ENCODE data around the gene ZNF653. TPM values are rescaled to one million over a fixed set of nuclear protein-coding genes. Genes with fewer than 3 reads are reported as not detected.
A peak's percentile ranks its signal among the peaks of the same experiment; 100 is the strongest.

Gene ZNF653, protein sequence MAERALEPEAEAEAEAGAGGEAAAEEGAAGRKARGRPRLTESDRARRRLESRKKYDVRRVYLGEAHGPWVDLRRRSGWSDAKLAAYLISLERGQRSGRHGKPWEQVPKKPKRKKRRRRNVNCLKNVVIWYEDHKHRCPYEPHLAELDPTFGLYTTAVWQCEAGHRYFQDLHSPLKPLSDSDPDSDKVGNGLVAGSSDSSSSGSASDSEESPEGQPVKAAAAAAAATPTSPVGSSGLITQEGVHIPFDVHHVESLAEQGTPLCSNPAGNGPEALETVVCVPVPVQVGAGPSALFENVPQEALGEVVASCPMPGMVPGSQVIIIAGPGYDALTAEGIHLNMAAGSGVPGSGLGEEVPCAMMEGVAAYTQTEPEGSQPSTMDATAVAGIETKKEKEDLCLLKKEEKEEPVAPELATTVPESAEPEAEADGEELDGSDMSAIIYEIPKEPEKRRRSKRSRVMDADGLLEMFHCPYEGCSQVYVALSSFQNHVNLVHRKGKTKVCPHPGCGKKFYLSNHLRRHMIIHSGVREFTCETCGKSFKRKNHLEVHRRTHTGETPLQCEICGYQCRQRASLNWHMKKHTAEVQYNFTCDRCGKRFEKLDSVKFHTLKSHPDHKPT
- total RNA-seq = 5.9 and 23.4 TPM in 2 replicates

DNA sequence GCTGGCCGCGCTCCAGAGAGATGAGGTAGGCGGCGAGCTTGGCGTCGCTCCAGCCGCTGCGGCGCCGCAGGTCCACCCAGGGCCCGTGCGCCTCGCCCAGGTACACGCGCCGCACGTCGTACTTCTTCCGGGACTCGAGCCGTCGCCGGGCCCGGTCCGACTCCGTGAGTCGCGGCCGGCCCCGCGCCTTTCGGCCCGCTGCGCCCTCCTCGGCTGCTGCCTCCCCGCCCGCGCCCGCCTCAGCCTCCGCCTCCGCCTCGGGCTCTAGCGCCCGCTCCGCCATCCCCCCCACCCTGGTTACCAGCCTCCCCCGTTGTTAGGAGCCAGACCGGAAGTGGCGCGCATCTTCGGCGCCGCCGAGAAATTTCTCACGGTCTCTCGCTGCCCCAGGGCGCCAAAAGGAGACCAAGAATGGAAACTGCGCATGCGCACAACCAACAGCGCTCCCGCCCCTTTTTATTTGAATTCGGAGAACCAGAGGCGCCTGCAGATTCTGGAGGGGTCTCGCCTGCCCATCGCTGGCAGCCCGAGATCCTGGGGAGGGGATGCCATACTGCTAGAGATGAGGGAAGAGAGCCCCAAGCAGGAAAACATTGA, at the start of gene ZNF653:
Gene ZNF653 (minus strand): TSS at position 336 of the 597 bp plus-strand sequence. CDS start 53 bp downstream, at position 283.
- TF ChIP-seq, protein P1, sequence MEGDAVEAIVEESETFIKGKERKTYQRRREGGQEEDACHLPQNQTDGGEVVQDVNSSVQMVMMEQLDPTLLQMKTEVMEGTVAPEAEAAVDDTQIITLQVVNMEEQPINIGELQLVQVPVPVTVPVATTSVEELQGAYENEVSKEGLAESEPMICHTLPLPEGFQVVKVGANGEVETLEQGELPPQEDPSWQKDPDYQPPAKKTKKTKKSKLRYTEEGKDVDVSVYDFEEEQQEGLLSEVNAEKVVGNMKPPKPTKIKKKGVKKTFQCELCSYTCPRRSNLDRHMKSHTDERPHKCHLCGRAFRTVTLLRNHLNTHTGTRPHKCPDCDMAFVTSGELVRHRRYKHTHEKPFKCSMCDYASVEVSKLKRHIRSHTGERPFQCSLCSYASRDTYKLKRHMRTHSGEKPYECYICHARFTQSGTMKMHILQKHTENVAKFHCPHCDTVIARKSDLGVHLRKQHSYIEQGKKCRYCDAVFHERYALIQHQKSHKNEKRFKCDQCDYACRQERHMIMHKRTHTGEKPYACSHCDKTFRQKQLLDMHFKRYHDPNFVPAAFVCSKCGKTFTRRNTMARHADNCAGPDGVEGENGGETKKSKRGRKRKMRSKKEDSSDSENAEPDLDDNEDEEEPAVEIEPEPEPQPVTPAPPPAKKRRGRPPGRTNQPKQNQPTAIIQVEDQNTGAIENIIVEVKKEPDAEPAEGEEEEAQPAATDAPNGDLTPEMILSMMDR (conservative IDR thresholded peaks at IDR 0.05; ENCODE audit: low read depth, low read length) = no peak
- peak; percentile 41 for DNase-seq (ENCODE audit: low read depth)

DNA sequence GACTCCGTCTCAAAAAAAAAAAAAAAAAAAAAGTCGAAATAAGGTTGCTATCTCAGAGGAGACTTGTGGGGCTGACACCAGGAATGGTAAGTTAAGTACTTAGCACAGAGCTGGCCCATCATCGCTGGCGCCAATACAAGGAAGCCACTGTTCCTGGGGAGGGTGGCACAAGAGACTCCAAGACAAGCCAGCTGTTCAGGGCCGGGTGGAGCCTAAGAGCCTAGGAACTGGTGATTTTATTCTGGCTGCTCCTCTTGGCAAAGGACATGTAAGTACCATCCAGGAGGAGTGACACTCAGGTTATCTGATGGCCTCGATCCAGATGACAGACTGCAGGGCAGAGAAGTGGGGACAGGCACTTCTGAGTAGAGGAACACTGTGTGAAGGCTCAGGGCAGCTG, 49.6 kb upstream of the ZNF653 start:
- DNase-seq (ENCODE audit: low read depth) = no peak
- TF ChIP-seq, protein P1 (conservative IDR thresholded peaks at IDR 0.05; ENCODE audit: low read depth, low read length) = no peak
- H3K4me3 ChIP-seq (ENCODE audit: low read depth, low read length) = no peak overlapping the region

More for the DNA sequence above, at the start of gene ZNF653:
- H3K4me3 ChIP-seq (ENCODE audit: low read depth, low read length) = peak within 1 kb of the TSS; percentile 79

DNA sequence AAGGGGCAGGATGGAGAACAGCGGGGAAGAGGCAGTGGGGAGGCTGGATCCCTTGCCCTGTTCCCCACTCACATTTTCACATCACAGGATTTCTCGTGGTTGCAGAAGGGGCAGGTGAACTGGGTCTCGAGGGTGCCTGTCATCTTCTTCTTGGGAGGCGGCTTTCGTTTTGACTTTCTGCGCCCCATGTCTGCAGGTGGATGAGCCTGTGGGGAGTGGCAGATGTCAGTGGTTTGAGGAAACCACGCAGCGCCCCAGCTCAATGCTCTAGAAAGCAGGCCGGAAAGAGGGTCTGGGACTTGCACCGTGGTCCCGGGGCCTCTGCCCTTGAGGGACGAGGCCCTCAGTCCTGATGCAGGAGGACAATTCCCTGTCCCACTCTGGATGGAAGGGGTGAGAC, 48.5 kb upstream of the ZNF653 start:
- no peak overlapping the region for H3K4me3 ChIP-seq (ENCODE audit: low read depth, low read length)
- TF ChIP-seq, protein P1 (conservative IDR thresholded peaks at IDR 0.05; ENCODE audit: low read depth, low read length) = no peak
- DNase-seq (ENCODE audit: low read depth) = no peak

DNA sequence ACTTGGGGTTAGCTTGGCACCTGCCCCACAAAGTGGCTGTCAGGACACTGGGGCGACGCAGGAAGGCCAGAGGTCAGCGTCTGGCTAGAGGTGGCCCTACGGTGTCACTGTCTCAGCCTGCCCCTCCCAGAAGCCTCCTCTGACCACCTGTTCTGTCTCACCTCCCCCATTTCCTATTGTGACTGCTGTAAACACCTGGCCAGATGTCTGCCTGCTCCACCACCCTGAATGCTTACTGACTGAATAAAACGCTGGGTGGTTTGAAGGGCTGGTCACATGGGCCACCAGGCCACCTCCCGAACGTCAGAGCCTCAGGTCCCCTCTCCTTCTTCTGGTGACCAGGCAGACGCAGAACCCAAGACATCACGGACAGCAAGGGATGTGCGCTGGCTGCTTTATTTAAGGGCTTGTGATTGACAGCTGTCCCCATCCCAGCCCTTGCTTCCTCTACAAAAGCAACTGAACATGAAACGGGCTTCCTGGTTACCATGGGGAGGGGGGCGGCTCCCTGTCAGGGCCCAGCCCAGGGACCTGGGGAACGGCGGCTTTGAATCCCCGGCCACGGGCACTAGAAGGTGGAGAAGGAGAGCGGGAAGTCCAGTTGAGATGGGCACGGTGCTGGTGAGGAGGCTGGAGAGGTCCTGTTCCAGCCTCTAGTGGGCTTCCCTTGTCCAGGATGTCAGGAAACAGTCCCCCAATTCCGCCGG, 47.2 kb upstream of the ZNF653 start:
- H3K4me3 ChIP-seq (ENCODE audit: low read depth, low read length) = no peak overlapping the region
- TF ChIP-seq, protein P1 (conservative IDR thresholded peaks at IDR 0.05; ENCODE audit: low read depth, low read length) = no peak
- no peak for DNase-seq (ENCODE audit: low read depth)

DNA sequence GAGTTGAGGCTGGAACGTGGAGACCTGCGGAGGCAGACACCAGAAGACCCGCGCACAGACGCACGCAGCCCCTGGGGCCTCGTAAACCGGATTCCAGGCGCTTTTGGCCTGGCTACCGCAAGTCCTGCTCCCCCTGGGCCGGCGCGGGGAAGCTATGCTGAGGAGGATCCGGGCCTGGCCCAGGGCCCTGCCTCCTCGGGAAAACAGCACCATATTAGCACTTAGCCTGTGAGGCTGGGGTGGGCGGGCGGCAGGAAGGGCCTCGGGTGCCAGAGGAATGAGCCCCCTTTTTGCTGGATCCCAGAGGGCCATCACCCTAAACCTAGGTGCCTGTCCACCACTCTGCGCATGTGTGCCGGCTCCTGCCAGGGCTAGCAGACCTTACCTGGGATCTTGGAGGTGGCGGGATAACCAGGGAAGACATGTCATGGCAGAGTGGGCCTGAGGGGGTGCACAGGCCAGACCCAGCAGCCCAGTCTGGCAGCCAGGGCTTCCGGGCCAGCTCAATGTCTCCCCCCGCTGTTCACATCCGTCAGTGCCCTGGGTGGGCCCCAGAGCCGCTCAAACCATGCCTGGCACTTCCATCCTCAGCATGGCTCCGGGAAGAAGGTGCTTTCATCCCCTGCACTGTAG, 46.1 kb upstream of the ZNF653 start:
- no peak for DNase-seq (ENCODE audit: low read depth)
- TF ChIP-seq, protein P1 (conservative IDR thresholded peaks at IDR 0.05; ENCODE audit: low read depth, low read length) = peak; percentile 47
- no peak overlapping the region for H3K4me3 ChIP-seq (ENCODE audit: low read depth, low read length)

DNA sequence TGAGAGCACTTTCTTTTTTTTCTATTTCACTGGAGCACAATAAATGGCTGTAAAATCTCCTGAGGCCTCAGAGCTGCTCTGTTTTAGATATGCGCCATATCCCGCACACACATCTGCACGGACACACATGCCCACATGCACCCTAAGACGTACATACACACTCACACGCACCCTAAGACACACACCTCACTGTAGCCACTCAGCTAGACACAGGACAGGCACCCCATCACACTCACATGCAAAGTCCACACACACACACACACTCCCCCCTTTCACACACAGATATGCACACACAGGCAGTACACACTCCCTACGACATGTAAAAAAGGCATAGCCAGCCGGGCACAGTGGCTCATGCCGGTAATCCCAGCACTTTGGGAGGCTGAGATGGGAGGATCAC, 44.6 kb upstream of the ZNF653 start:
- H3K4me3 ChIP-seq (ENCODE audit: low read depth, low read length) = no peak overlapping the region
- no peak for DNase-seq (ENCODE audit: low read depth)
- TF ChIP-seq, protein P1 (conservative IDR thresholded peaks at IDR 0.05; ENCODE audit: low read depth, low read length) = no peak

Data from epithelial cell of proximal tubule (primary cell).